ENCODE data around the gene POLE. TPM values are rescaled to one million over a fixed set of nuclear protein-coding genes. Genes with fewer than 3 reads are reported as not detected.

The POLE gene
- total RNA-seq, 1 donor from 2014 or later, result 56.7 TPM

DNA sequence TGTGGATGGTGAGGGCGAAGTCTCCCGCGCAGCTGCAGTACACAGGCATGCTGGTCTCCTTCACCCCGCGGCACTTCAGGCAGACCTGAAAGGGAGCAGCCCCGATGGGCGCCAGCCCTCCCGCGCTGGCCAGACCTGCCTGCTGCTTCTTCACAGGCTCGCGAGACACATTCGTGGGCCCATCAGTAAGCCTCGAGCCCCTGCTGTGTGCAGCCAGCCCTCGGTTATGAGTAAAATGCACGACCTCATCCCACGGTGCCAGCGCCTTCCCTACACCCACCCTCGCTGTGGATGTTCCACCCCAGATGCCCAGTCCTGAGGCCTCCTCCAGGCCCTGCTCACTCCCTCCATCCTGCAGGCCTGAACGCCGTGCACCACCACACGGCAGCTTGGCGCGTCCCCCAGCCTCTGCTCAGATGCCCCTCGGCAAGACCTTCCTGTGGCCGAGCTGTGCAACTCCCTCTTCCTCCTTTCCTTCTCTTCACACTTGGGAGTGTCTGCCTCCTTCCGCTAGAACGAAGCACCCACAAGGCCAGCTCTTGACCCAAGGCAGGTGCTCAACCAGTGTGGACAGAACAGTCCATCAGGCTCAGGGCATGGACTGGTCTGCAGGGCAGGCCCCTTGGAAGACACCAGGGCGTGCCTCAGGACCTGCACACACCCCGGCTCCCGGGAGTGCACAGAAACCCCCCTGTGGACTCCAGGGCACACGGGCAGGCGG lies 62.1 kb downstream of the POLE start:
- Histone ChIP-seq H3K9me3 (no peaks in the 10 kb centered on the region), H3K4me3 (no peak overlapping the region), H3K36me3 (peaks cover 0 to 19% of the 10 kb centered on the region in 2 donors), H3K27me3 (no peaks in the 10 kb centered on the region), H3K27ac (no peak overlapping the region), H3K4me1 (peaks cover 19% of the 10 kb centered on the region)
- intact Hi-C loops (cut with DNase I), result no loop called here
- TF ChIP-seq, protein P1, sequence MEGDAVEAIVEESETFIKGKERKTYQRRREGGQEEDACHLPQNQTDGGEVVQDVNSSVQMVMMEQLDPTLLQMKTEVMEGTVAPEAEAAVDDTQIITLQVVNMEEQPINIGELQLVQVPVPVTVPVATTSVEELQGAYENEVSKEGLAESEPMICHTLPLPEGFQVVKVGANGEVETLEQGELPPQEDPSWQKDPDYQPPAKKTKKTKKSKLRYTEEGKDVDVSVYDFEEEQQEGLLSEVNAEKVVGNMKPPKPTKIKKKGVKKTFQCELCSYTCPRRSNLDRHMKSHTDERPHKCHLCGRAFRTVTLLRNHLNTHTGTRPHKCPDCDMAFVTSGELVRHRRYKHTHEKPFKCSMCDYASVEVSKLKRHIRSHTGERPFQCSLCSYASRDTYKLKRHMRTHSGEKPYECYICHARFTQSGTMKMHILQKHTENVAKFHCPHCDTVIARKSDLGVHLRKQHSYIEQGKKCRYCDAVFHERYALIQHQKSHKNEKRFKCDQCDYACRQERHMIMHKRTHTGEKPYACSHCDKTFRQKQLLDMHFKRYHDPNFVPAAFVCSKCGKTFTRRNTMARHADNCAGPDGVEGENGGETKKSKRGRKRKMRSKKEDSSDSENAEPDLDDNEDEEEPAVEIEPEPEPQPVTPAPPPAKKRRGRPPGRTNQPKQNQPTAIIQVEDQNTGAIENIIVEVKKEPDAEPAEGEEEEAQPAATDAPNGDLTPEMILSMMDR (IDR thresholded peaks at IDR 0.05), result no peak
- no peak for TF ChIP-seq POLR2AphosphoS5 (IDR thresholded peaks at IDR 0.05; ENCODE audit: insufficient read depth in 1 of 2, low read depth in 1 of 2)
- TF ChIP-seq POLR2A (IDR thresholded peaks at IDR 0.05), result no peak
- DNase-seq (ENCODE audit: extremely low spot score in 2 of 2), result no peak

DNA sequence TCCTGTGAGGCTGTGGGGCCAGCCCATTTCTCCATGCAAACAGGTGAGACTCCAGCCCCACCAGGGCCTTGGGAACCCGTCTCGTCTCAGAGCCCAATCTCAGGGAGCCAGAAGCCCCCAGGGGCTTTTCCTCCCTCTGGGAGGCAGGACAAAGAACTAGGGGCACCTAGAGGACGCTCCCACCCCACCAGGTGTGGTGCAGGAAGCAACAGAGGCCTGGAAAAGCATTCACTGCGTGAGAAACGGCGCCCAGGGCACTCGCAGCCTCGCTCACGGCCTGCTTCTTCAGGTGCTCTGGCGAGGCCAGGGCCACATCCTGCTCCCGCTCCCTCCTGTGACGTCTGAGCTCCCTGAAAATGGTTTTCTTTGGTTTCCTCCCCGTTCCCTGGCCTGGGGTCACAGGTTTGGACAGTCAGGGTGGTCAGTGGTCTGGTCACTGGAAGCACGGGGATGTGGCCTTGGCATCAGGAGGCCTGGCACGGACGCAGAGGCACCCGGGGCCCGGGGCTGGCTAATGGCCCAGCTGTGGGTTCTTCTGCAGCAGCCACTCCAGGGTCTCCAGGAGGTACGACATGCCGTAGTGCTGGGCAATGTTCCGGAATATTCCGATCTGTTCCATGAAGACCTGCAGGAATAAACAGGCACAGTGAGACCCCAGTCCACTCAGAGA lies 62.8 kb downstream of the POLE start:
- DNase-seq (ENCODE audit: extremely low spot score in 2 of 2), result no peak
- intact Hi-C loops (cut with DNase I), result no loop called here
- Histone ChIP-seq H3K36me3 (peaks cover 0 to 13% of the 10 kb centered on the region in 2 donors), H3K9me3 (no peaks in the 10 kb centered on the region), H3K27ac (no peak overlapping the region), H3K4me3 (no peak overlapping the region), H3K4me1 (peaks cover 19% of the 10 kb centered on the region), H3K27me3 (no peaks in the 10 kb centered on the region)
- TF ChIP-seq, protein P1 (IDR thresholded peaks at IDR 0.05), result no peak
- no peak for TF ChIP-seq POLR2AphosphoS5 (IDR thresholded peaks at IDR 0.05; ENCODE audit: insufficient read depth in 1 of 2, low read depth in 1 of 2)
- no peak for TF ChIP-seq POLR2A (IDR thresholded peaks at IDR 0.05)

DNA sequence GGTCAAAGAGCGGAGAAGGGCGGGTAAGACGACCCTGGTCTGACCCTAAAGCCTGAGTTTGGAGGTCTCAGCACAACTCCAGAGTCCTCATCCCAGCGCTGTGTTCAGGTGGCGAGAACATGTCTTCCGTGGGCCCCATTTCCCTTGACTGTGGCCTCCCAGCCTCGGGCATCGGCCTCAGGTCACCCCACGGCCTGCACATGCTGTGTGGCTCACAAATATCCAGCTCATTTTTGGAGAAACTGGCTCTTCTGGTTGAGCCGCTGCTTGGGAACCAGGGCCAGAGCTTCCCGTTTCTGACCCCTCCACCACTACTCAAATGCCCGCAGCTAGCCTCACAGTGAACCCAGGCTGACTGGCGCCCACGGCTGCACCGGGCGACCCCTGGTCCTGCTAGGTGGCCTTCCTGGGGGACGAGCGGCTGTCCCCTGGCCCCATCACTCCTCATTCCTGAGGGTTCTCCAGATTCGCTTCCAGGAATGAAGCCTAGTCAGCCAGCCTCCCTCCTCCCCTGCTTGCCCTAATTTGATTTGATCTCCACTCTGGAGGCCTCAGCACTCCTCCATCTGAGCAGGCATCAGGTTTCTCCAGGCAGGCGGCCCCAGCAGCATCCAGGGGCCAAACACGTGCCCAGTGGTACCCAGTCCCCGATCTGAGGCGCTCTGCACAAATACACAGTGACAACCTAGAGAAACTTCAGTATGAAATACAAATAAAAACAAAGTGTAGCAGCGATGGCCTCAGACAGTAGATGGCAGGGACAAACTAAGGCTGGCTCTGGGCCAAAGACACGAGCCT lies 63.9 kb downstream of the POLE start:
- intact Hi-C loops (cut with DNase I), result no loop called here
- peaks cover 21% of the 10 kb centered on the region for H3K4me1 ChIP-seq
- H3K27me3 ChIP-seq, result no peaks in the 10 kb centered on the region
- peaks cover 0 to 13% of the 10 kb centered on the region in 2 donors for H3K36me3 ChIP-seq
- peak overlapping the region; percentile 50 for H3K27ac ChIP-seq
- no peak for TF ChIP-seq POLR2A (IDR thresholded peaks at IDR 0.05)
- TF ChIP-seq, protein P1 (IDR thresholded peaks at IDR 0.05), result no peak
- TF ChIP-seq POLR2AphosphoS5 (IDR thresholded peaks at IDR 0.05; ENCODE audit: insufficient read depth in 1 of 2, low read depth in 1 of 2), result no peak
- H3K9me3 ChIP-seq, result no peaks in the 10 kb centered on the region
- peak overlapping the region in 1 of 2 donors; percentile 30 for H3K4me3 ChIP-seq
- DNase-seq (ENCODE audit: extremely low spot score in 2 of 2), result no peak

GRCh38 chr12:132622437-132623071 lies 64.6 kb downstream of the POLE start:
- peak overlapping the region in 1 of 2 donors; percentile 30 for H3K4me3 ChIP-seq
- TF ChIP-seq POLR2AphosphoS5 (IDR thresholded peaks at IDR 0.05; ENCODE audit: insufficient read depth in 1 of 2, low read depth in 1 of 2), result peak in 1 of 2 donors; percentile 22
- no peak for TF ChIP-seq POLR2A (IDR thresholded peaks at IDR 0.05)
- no peaks in the 10 kb centered on the region for H3K9me3 ChIP-seq
- intact Hi-C loops (cut with DNase I), result no loop called here
- peaks cover 4% of the 10 kb centered on the region for H3K27me3 ChIP-seq
- H3K36me3 ChIP-seq, result peaks cover 0 to 13% of the 10 kb centered on the region in 2 donors
- H3K27ac ChIP-seq, result peak overlapping the region; percentile 50
- peaks cover 28% of the 10 kb centered on the region for H3K4me1 ChIP-seq
- no peak for DNase-seq (ENCODE audit: extremely low spot score in 2 of 2)

All from vagina (tissue), 2 donors.